Measurements from ENCODE around the gene CHST6.
"Not testable (repeated sequence)": the region's sequence is repeated elsewhere in the genome, so short reads cannot be mapped to it uniquely, and the experiment has no call there.

Gene CHST6

GRCh38 chr16:75472908-75473877 is 22.0 kb downstream of the CHST6 start:
- no peak for DNase-seq

DNA sequence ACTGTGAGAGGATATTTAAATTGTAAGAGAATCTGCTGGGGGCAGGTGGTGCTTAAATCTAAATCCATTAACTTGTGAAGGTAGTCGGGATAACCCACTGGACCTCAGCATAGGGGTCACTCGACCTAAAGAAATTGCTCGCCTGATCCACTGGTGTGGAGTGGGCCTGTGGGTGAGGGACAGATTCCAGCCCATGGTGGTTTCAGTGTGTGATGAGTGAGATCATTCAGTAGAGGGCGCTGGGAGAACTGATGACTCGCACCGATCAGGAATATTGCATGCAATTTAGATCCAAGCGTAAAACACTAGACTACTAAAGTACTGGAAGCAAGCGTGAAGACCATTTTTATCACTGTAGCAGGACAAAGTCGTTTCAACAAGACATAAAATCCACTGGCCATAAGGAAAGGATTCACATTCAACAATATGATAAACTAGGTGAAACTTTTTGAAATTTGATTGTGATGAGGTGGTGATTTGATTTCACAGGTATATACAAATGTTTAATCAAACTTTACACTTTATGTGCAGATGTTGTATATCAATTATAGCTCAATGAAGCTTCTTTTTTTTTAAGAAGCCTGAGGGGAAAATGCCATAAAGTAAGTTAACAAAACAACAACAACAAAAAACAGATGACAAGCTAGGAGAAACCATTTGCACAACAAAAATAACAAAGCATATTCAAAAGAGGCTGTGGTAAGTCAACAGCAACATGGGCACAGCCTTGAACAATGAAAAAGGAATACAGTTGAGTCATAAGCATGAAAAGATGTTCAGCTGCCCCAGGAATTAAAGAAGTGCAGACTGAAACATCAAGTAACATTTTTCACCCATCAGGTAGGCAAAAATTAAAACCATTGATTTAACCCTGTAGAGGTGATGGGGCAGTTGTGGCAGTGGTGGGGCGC is 23.3 kb downstream of the CHST6 start:
- DNase-seq = peak; percentile 53

DNA sequence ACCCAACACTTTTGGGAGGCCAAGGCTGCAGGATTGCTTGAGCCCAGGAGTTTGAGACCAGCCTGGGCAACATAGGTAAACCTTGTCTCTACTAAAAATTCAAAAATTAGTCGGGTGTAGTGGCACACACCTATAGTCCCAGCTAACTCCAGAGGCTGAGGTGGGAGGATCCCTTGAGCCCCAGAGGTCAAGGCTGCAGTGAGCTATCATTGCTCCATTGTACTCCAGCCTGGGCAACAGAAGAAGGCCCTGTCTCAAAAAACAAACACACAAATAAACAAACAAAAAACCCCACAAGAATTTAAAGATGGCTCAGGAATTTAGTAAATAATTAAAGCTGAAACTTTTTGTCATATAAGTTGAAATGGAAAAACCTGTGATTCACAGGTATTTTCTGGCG is 28.5 kb downstream of the CHST6 start:
- DNase-seq = no peak

DNA sequence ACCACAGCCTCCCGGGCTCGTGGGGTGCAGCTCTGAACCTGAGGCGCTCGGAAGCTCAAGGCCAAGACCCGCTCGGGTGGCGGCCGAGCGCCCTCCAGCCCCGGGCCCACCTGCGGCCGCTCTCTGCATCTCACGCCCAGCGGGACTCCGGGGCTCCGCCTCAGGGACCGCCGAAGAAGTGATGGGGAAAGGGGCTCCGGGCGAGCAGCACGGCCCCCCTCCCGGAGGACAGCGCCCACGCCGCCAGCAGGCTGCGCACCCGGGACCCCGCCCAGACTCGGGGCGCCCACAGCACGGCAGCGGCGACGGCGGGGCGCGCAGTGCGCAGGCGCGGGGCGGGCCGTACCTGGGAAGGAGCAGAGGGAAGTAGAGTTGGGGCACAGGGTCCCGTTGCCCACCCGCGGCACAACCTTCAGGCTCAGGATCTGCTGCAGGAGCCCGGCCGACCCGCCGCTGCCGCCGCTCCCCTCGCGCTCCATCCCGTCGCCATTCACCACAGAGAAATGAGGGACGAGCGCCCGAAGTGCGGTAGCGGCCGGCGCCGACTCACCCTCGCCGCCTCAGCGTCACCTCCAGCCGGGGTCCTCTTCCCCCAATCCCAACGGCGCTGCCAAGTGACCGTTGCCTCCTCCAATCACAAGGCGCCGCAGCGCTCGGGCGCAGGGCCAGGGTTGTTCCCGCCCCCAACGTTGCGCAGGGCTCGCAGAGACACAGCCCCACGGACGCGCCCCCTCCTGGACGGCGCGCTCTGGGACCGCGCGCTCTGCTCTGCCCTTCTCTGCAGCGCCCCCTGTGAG is 30.9 kb downstream of the CHST6 start, which contains the start of gene TMEM170A:
TMEM170A (minus strand) TSS at position 568 of the 797 bp plus-strand sequence; CDS start at position 479, 89 bp downstream.
- DNase-seq = peak; percentile 99

DNA sequence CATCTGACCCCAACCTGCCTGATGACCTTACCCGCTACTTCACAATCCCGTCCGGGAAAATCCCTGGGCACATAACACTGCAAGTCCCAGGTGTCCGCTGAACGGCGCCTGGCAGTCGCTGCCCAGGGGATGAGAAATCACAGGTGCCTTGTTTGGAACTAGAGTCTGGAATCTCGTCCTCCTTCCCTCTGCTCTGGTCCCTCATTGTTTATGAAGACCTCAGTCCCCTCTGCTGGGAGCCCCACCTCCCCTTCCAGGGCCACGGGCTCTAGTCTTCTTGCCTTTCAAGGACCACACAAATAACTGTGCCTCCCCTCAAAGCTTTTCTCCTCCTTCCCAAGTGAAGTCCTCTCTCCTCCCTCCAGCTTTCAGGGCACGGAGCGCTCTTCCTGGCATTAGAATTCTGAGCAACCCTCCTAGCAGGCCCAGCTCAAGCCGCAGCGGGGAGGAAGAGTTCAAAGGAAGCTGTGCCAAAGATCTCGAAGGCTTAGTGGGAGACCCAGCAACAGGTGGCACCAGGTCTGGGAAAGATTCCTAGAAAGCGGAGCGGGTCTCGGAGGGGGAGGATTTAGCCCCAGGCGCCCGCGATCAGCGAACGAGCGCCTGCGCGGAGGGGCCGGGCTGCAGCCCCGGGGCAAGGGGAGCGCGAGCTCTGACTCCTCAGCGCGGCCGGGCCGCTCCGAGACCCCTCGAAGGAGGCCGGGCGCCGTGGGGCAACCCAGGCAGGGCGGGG is 31.7 kb downstream of the CHST6 start:
- DNase-seq = peak; percentile 10

- no peak for DNase-seq
Measured at GRCh38 chr16:75462806-75463205, 32.4 kb downstream of the CHST6 start.

- no peak for DNase-seq
Measured at GRCh38 chr16:75461575-75461974, 33.7 kb downstream of the CHST6 start.

GRCh38 chr16:75460446-75460845 is 34.8 kb downstream of the CHST6 start:
- peak; percentile 25 for DNase-seq

- no peak for DNase-seq
Measured at GRCh38 chr16:75459691-75460090, 35.5 kb downstream of the CHST6 start.

- no peak for DNase-seq
Measured at GRCh38 chr16:75458439-75458838, 36.8 kb downstream of the CHST6 start.

DNA sequence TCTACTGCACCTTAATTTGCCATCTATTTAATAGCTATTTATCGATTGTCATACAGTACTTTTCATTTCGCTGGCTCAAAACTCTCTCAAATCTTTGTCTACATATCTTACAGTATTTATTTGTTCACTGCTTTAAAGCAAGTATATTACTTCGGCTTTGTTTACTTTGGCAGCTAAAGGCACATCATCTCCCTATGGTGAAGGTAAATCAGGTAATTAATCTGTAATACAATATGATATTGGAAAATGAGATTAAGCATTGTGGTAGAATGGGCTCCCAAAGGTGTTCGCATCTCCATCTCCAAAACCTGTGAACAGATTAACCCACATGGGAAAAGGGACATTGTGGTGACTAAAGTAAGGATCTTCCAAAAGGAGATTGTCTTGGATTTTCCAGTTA is 37.2 kb downstream of the CHST6 start:
- DNase-seq = no peak

DNA sequence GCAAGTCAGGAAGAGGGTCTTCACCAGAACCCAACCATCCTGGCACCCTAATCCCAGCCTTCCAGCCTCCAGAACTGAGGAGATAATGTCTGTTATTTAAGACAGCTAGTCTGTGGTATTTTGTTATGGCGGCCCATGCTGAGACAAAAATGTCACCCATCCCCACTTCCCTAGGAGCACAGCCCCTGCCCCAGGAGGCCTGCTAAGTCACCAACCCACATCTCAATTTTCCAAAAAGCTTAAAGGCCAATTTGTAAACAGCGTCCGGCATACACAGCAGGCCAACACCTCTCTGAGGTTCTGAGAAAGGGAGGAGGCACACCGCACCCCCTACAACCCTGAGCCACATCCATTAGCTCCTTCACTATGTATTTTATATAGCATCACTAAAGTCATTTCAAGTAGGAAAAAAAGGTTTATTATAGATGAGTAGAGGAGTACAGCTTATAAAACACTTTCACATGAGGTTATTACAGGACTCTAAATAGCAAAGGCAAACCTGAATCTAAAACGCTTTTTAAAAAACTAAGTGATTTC is 37.7 kb downstream of the CHST6 start:
- no peak for DNase-seq

DNA sequence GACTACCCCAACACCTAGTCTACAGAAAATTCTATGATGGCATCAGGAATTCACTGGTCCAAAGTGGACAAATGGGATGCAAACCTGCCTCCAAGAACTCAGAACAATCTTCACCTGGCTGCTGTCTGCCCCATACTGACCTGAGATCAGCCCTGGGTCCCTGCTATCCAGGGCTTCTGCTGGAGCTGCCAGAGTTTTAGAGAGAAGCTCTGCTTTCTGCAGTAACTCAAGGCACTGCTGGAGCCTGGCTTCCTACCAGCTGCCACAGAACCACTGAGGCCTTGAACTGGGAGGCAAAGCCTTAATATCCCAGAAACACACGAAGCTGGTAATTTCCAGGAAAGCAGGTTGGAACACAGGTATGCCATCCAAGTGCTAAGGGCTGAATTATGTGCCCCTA is 38.3 kb downstream of the CHST6 start:
- no peak for DNase-seq

GRCh38 chr16:75456486-75456885 is 38.8 kb downstream of the CHST6 start:
- DNase-seq = not testable (repeated sequence)

DNA sequence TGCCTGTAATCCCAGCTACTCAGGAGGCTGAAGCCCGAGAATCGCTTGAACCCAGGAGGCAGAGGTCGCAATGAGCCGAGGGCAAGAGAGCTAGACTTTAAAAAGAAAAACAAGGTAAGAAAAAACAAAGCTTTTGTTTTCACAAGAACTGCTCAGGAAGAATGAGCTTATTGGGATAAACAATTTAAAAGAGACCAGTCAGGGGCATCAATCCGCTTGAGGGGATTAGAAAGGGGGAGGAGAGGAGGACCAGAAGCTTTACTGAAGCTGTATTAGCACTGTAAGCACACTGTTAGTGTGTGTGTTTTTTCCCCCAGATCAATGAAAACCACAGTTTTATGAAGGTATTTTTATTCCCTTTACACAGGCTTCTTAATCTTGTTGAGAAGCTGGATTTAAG is 39.6 kb downstream of the CHST6 start:
- DNase-seq = no peak

DNA sequence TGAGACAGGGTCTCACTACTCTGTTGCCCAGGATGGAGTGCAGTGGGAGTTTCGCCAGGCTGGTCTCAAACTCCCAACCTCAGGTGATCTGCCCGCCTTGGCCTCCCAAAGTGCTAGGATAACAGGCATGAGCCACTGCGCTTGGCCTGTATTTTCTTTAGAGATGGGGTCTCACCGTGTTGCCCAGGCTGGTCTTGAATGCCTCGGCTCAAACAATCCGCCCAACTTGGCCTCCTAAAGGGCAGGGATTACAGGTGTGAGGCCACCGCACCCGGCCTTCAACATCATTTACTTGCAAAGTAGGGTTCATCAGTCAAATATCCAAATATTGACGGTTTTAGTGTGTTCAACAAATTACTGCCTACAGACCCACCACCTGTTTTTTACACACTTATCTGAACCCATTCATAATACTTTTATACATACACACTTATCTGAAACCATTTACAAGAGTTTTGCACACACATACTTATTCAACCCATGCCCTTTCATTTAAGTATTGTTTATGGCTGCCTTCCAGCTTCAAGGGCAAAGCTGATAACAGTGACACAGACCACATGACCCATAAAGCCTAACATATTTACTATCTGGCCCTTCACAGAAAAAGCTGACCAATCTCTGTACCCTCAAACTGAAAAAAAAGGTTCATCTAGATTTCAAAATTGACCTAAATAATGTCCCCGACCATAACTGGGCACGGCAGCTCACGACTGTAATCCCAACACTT is 42.6 kb downstream of the CHST6 start:
- DNase-seq = no peak

- no peak for DNase-seq
Measured at GRCh38 chr16:75446416-75446815, 48.8 kb downstream of the CHST6 start.

GRCh38 chr16:75445298-75445697 is 49.9 kb downstream of the CHST6 start:
- no peak for DNase-seq

DNA sequence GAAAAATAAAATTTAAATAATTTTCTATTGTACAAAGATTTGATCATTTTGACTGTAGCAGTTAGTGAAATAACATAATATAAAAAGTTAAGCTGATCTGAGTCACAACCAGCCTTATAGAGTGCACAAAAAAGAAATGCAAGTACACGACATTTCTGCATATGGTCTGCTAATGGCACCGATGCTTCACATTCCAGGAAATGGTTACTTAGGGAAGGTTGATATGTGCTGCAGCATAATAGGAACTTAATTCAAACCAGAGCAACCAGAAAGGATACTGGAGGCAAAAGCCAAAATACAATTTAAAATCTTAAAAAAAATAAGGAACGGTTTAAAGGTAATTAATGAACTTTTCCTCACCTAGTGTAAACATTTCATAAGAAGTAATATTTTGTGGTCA is 51.9 kb downstream of the CHST6 start:
- DNase-seq = peak; percentile 85

DNA sequence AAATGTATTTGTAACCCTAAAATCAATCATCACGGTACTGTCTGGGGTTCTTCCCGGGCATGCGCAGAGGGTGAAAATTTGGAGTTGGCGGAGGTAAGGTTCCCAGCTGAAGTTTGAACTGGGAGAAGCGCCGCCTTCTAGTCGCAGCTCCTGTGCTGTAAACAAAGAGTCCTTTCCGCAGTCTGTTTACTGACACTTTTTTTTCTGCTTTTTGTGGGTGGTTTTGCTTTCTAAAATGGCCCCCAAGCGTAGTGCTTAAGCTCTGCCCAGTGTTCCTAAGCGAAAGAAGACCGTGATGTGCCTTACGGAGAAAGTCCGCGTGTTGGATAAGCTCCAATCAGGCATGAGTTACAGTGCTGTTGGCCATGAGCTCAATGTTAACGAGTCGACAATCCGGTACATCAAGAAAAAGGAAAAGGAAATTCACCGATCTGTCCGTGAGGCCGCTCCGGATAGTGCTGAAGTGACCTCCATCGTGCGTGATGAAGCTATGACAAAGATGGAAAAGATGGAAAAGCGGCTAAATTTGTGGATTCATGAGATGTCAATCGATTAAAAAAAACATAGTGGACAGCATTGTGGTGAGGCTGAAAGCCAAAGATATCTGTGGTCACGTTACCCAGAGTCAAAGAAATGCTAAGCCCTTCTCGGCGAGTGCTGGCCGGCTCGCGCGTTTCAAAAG is 61.4 kb downstream of the CHST6 start:
- DNase-seq = peak; percentile 93

Measured in fibroblast of skin of right quadriceps (primary cell).